Measurements from ENCODE around the gene FFAR2.
"Not testable (repeated sequence)": the region's sequence is repeated elsewhere in the genome, so short reads cannot be mapped to it uniquely, and the experiment has no call there.

FFAR2 gene

GRCh38 chr19:35458192-35458591, 10.1 kb downstream of the FFAR2 start:
- DNase-seq, result no peak

GRCh38 chr19:35458731-35459391, 10.8 kb downstream of the FFAR2 start:
- no peak for DNase-seq

- DNase-seq, result no peak
Observed at GRCh38 chr19:35459414-35460082, 11.5 kb downstream of the FFAR2 start.

GRCh38 chr19:35460608-35461007, 12.6 kb downstream of the FFAR2 start:
- no peak for DNase-seq

- DNase-seq, result no peak
Observed at GRCh38 chr19:35461060-35461459, 13.0 kb downstream of the FFAR2 start.

GRCh38 chr19:35461788-35462187, 13.7 kb downstream of the FFAR2 start:
- DNase-seq, result not testable (repeated sequence)

GRCh38 chr19:35462476-35462953, 14.5 kb downstream of the FFAR2 start:
- no peak for DNase-seq

- DNase-seq, result not testable (repeated sequence)
Observed at GRCh38 chr19:35462956-35463355, 14.9 kb downstream of the FFAR2 start.

- no peak for DNase-seq
Observed at GRCh38 chr19:35466259-35466658, 18.2 kb downstream of the FFAR2 start.

- peak; percentile 74 for DNase-seq
Observed at GRCh38 chr19:35468637-35469036, 20.6 kb downstream of the FFAR2 start.

- DNase-seq, result no peak
Observed at GRCh38 chr19:35470128-35470527, 22.1 kb downstream of the FFAR2 start.

GRCh38 chr19:35471075-35471474, 23.0 kb downstream of the FFAR2 start:
- DNase-seq, result not testable (repeated sequence)

- DNase-seq, result no peak
Observed at GRCh38 chr19:35471946-35472345, 23.9 kb downstream of the FFAR2 start.

- DNase-seq, result no peak
Observed at GRCh38 chr19:35474104-35474503, 26.0 kb downstream of the FFAR2 start.

- DNase-seq, result not testable (repeated sequence)
Observed at GRCh38 chr19:35474594-35474993, 26.5 kb downstream of the FFAR2 start.

- DNase-seq, result no peak
Observed at GRCh38 chr19:35476149-35476548, 28.1 kb downstream of the FFAR2 start.

GRCh38 chr19:35478794-35479677, 31.0 kb downstream of the FFAR2 start:
- no peak for DNase-seq

- no peak for DNase-seq
Observed at GRCh38 chr19:35483089-35483488, 35.0 kb downstream of the FFAR2 start.

GRCh38 chr19:35484252-35485036, 36.4 kb downstream of the FFAR2 start:
- no peak for DNase-seq

GRCh38 chr19:35486268-35486708, 38.2 kb downstream of the FFAR2 start:
- no peak for DNase-seq

GRCh38 chr19:35487656-35488182, 39.7 kb downstream of the FFAR2 start:
- no peak for DNase-seq

GRCh38 chr19:35488677-35489076, 40.6 kb downstream of the FFAR2 start:
- DNase-seq, result no peak
